Glutamatergic neuron (in vitro differentiated cells): ENCODE data around the gene MTF1. TPM values are rescaled to one million over a fixed set of nuclear protein-coding genes. Genes with fewer than 3 reads are reported as not detected.

Experiments
- DNase-seq: peaks from one replicate; pipeline ENCODE4 v3.0.0; 2022
- H3K27ac Mint-ChIP-seq: one replicate; pipeline ENCODE4 v1.8.0; 2020; ENCODE audit warnings: mild to moderate bottlenecking, mixed read lengths, inconsistent platforms; ENCODE audit not compliant: unreplicated experiment
- H3K27me3 Mint-ChIP-seq: one replicate; pipeline ENCODE4 v1.8.0; 2020; ENCODE audit warnings: mild to moderate bottlenecking, moderate library complexity, mixed read lengths, inconsistent platforms; ENCODE audit not compliant: unreplicated experiment
- H3K36me3 Mint-ChIP-seq: one replicate; pipeline ENCODE4 v1.8.0; 2020; ENCODE audit warnings: mild to moderate bottlenecking, mixed read lengths, inconsistent platforms; ENCODE audit not compliant: unreplicated experiment
- H3K4me1 Mint-ChIP-seq: one replicate; pipeline ENCODE4 v1.8.0; 2020; ENCODE audit warnings: mild to moderate bottlenecking, low read depth, mixed read lengths, inconsistent platforms; ENCODE audit not compliant: unreplicated experiment
- H3K4me3 Mint-ChIP-seq: one replicate; pipeline ENCODE4 v1.8.0; 2020; ENCODE audit warnings: mild to moderate bottlenecking, mixed read lengths, inconsistent platforms; ENCODE audit not compliant: unreplicated experiment
- H3K9me3 Mint-ChIP-seq: one replicate; pipeline ENCODE4 v1.8.0; 2020; ENCODE audit warnings: mild to moderate bottlenecking, moderate library complexity, mixed read lengths, inconsistent platforms; ENCODE audit not compliant: unreplicated experiment
- total RNA-seq: library from RNA; stranded (reverse); fragmentation: NEBNext Ultra II Directional; extraction: Animal tissue kit (Norgen Biotek cat#: 25700); gene quantifications from one replicate; pipeline ENCODE4 v1.2.1, GENCODE V29; 2021; ENCODE audit not compliant: unreplicated experiment
- TF ChIP-seq, protein P1 (sequence below): fragments of 200-600 bp; sonication (generic); IDR thresholded peaks from one replicate; pipeline ENCODE4 v1.5.0; 2021; ENCODE audit not compliant: partially characterized antibody, unreplicated experiment

MTF1 gene
- total RNA-seq, 1 donor from 2014 or later: 15.5 TPM

DNA sequence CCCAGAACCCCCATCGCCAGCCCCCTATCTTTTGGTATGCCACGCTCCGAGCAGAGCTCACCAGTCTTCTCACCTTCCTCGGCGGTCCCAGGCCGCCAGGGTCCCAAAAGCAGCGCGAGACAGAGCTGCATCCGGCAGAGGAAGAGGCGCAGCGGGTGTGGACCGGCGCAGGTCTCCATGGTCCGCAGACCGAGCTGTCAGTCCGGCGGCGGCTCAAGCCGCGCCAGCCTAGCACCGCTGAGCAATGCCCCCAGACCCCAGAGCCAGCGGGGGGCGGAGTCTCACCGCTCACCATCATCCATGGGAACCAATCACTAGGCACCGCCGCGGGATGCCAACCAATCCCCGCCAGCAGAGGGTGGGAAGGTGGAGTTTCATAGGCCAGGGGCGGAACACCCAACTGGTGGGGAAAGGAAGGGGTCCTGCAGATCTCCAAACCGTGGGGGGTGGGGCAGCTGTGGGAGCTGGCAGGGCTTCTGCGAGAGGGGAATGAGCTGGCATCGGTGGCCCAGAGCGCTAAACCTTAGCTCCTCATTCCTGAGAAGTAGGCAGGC is 94.4 kb downstream of the MTF1 start, which contains the start of gene EPHA10:
Gene EPHA10 (minus strand): TSS at position 233 of the 554 bp plus-strand sequence. CDS start 54 bp downstream, at position 179.
- no peaks in the 10 kb centered on the region for H3K36me3 Mint-ChIP-seq
- peaks cover 21% of the 10 kb centered on the region for H3K27me3 Mint-ChIP-seq
- H3K9me3 Mint-ChIP-seq: no peaks in the 10 kb centered on the region
- peak within 1 kb of the TSS; percentile 99 for H3K4me3 Mint-ChIP-seq
- DNase-seq: peak; percentile 96
- TF ChIP-seq, protein P1, sequence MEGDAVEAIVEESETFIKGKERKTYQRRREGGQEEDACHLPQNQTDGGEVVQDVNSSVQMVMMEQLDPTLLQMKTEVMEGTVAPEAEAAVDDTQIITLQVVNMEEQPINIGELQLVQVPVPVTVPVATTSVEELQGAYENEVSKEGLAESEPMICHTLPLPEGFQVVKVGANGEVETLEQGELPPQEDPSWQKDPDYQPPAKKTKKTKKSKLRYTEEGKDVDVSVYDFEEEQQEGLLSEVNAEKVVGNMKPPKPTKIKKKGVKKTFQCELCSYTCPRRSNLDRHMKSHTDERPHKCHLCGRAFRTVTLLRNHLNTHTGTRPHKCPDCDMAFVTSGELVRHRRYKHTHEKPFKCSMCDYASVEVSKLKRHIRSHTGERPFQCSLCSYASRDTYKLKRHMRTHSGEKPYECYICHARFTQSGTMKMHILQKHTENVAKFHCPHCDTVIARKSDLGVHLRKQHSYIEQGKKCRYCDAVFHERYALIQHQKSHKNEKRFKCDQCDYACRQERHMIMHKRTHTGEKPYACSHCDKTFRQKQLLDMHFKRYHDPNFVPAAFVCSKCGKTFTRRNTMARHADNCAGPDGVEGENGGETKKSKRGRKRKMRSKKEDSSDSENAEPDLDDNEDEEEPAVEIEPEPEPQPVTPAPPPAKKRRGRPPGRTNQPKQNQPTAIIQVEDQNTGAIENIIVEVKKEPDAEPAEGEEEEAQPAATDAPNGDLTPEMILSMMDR: no peak
- H3K4me1 Mint-ChIP-seq: peaks cover 11% of the 10 kb centered on the region
- peak within 1 kb of the TSS; percentile 54 for H3K27ac Mint-ChIP-seq

DNA sequence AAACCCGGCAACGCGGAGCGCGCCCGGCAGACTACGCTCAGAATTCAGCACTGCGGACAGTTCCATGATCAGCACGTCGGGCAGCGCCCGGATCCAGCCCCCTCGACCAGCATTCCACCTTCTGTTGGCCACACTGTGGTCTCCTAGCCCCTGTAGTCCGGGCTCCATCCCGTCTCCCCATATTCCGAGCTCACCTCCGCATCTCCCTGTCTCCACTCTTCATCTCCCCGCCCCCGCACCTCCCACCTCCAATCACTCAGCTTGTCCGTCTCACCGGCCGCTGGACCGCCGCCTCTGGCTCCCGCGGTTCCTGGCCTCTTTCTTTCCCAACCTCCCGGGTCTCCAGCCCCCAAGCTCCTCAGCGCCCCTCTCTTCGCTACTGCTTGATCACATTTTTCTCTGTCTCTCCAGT is 95.0 kb downstream of the MTF1 start:
- peak; percentile 49 for DNase-seq
- peaks cover 20% of the 10 kb centered on the region for H3K27me3 Mint-ChIP-seq
- H3K36me3 Mint-ChIP-seq: no peaks in the 10 kb centered on the region
- H3K9me3 Mint-ChIP-seq: no peaks in the 10 kb centered on the region
- peak overlapping the region; percentile 99 for H3K4me3 Mint-ChIP-seq
- H3K4me1 Mint-ChIP-seq: peaks cover 11% of the 10 kb centered on the region
- H3K27ac Mint-ChIP-seq: no peak overlapping the region
- TF ChIP-seq, protein P1: no peak

DNA sequence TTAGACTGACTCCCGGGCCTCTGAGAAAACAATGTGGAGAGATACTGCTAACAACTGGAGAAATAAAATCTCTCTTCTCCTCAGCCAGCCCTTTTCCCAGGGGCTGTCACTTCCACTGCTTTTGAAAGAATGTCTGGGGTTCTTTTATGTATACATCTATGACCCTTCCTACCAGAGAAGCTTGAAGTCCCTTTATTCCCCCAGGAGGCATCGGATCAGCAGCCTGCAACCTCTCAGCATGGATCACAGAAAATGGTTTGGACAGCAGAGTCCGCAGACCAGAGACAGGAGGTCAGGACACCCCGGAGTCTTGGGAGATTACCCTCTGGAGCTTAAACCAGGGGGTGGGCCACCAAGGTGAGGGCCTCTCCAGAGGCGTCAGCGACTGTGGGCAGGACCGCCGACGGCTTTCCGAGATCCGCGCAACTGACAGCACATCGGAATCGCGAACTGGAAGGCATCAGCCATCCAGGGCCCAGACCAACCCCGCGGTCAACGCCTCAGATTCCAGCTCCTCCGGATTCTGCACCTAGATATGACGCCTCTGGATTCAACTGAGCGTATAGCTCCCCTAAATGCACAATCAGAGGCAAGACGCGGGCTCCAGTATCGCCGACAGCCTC is 95.5 kb downstream of the MTF1 start:
- Mint-ChIP-seq H3K4me1 (peaks cover 11% of the 10 kb centered on the region), H3K36me3 (no peaks in the 10 kb centered on the region), H3K4me3 (peak overlapping the region; percentile 99), H3K9me3 (no peaks in the 10 kb centered on the region), H3K27me3 (peaks cover 18% of the 10 kb centered on the region), H3K27ac (no peak overlapping the region)
- TF ChIP-seq, protein P1: no peak
- no peak for DNase-seq

DNA sequence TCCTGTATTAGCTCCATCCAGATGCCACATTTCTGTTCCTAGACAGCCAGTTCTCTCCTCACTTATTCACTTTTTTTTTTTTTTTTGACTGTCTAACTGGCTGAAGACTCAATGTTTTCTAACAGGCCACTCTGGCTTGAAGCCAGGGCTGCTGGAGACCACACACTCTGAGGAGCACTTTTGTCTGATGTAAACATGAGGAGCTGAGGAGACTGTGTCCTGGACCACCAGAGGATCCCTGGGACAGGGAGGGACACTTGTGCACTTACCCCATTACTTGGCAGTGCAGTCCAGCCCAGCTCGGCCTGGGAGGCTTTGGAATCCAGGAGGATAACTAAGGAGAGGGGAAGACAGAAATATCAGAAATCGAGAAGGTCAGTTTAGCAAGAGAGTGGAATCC is 96.9 kb downstream of the MTF1 start:
- TF ChIP-seq, protein P1: no peak
- Mint-ChIP-seq H3K4me3 (no peak overlapping the region), H3K27ac (no peak overlapping the region), H3K27me3 (peaks cover 18% of the 10 kb centered on the region), H3K9me3 (no peaks in the 10 kb centered on the region), H3K4me1 (peaks cover 11% of the 10 kb centered on the region), H3K36me3 (no peaks in the 10 kb centered on the region)
- DNase-seq: no peak

DNA sequence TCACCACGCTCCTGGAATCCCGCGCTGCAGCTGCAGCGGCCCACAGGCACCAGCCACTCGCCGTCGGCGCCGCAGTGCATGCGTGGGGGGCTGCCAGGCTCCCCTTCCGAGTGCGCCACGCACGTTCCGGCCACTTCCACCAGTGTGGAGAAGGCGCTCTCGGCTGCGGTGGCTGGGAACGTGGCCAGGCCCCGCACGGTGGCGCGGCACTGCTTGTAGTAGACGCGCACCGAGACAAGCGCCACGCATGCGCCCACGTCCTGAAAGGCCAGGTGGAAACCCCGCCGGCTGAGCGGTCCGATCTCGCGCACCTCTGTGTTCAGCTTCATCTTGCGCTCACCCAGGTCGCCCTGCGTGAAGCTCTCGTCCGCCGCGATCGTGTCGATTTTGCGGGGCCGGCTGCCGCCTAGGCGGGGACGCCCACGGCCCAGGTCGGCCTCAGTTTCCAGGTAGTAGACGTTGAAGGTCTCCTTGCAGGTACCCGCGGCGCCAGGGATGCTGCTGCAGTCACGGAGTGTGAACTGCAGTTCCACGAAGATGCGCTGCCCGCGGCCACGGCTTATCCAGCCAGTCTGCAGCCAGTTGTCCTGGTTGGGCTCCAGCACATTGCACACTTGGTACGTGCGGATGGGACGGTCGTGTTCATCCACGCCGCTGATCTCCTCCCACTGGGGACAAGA is 97.8 kb downstream of the MTF1 start:
- TF ChIP-seq, protein P1: no peak
- DNase-seq: no peak
- no peaks in the 10 kb centered on the region for H3K36me3 Mint-ChIP-seq
- H3K27me3 Mint-ChIP-seq: peaks cover 14% of the 10 kb centered on the region
- peaks cover 5% of the 10 kb centered on the region for H3K4me1 Mint-ChIP-seq
- no peaks in the 10 kb centered on the region for H3K9me3 Mint-ChIP-seq
- no peak overlapping the region for H3K27ac Mint-ChIP-seq
- H3K4me3 Mint-ChIP-seq: no peak overlapping the region
